HL-60 (cell line): ENCODE data around the gene ITSN1.

Experiments used
- GABPA ChIP-seq: IDR thresholded peaks from 2 replicates; pipeline ENCODE4 v1.6.1; 2012; ENCODE audit warnings: low read depth
- POLR2AphosphoS5 ChIP-seq: IDR thresholded peaks from 2 replicates; pipeline ENCODE4 v1.6.1; 2012; ENCODE audit warnings: low read depth
- SPI1 ChIP-seq: IDR thresholded peaks from 2 replicates; pipeline ENCODE4 v1.6.1; 2012; ENCODE audit warnings: low read depth, mild to moderate bottlenecking, borderline replicate concordance
- TF ChIP-seq, protein P1 (sequence below): IDR thresholded peaks from one replicate; pipeline ENCODE4 v1.5.1; 2011; ENCODE audit warnings: low read length, control low read depth, inconsistent platforms; ENCODE audit not compliant: insufficient read depth
- TF ChIP-seq, protein P2 (sequence below): IDR thresholded peaks from 2 replicates; pipeline ENCODE4 v1.6.1; 2012; ENCODE audit warnings: low read depth; ENCODE audit not compliant: insufficient replicate concordance

DNA sequence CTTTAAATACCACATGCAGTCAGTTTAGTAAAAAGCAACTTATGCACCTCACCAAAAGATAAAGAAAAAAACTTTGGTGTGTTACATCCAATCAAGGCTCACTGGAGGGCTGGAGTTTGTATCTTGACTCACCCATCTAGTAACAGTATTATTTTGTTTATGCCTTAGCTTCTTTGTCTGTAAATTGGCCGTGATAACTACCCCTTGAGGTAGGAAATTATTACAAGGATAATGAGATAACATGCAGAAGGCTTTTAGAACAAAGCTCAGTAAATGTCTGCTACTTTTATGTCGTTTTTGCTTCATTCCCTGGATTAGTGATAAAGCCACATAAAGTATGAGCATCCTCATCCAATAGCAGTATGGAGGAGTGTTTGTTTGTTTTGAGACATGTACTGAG lies 178.5 kb downstream of the ITSN1 start:
- TF ChIP-seq SPI1 (no peak), POLR2AphosphoS5 (no peak), GABPA (no peak)
- TF ChIP-seq, protein P1, sequence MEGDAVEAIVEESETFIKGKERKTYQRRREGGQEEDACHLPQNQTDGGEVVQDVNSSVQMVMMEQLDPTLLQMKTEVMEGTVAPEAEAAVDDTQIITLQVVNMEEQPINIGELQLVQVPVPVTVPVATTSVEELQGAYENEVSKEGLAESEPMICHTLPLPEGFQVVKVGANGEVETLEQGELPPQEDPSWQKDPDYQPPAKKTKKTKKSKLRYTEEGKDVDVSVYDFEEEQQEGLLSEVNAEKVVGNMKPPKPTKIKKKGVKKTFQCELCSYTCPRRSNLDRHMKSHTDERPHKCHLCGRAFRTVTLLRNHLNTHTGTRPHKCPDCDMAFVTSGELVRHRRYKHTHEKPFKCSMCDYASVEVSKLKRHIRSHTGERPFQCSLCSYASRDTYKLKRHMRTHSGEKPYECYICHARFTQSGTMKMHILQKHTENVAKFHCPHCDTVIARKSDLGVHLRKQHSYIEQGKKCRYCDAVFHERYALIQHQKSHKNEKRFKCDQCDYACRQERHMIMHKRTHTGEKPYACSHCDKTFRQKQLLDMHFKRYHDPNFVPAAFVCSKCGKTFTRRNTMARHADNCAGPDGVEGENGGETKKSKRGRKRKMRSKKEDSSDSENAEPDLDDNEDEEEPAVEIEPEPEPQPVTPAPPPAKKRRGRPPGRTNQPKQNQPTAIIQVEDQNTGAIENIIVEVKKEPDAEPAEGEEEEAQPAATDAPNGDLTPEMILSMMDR, result no peak
- TF ChIP-seq, protein P2, sequence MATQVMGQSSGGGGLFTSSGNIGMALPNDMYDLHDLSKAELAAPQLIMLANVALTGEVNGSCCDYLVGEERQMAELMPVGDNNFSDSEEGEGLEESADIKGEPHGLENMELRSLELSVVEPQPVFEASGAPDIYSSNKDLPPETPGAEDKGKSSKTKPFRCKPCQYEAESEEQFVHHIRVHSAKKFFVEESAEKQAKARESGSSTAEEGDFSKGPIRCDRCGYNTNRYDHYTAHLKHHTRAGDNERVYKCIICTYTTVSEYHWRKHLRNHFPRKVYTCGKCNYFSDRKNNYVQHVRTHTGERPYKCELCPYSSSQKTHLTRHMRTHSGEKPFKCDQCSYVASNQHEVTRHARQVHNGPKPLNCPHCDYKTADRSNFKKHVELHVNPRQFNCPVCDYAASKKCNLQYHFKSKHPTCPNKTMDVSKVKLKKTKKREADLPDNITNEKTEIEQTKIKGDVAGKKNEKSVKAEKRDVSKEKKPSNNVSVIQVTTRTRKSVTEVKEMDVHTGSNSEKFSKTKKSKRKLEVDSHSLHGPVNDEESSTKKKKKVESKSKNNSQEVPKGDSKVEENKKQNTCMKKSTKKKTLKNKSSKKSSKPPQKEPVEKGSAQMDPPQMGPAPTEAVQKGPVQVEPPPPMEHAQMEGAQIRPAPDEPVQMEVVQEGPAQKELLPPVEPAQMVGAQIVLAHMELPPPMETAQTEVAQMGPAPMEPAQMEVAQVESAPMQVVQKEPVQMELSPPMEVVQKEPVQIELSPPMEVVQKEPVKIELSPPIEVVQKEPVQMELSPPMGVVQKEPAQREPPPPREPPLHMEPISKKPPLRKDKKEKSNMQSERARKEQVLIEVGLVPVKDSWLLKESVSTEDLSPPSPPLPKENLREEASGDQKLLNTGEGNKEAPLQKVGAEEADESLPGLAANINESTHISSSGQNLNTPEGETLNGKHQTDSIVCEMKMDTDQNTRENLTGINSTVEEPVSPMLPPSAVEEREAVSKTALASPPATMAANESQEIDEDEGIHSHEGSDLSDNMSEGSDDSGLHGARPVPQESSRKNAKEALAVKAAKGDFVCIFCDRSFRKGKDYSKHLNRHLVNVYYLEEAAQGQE, result no peak
